Activated CD4-positive, alpha-beta T cell treated with anti-CD3 and anti-CD28 coated beads for 36 hours (primary cell): ENCODE results near the gene IFNW1. TPM values are rescaled to one million over a fixed set of nuclear protein-coding genes. Genes with fewer than 3 reads are reported as not detected.
A peak's percentile ranks its signal among the peaks of the same experiment; 100 is the strongest.
"Not testable (repeated sequence)": the region's sequence is repeated elsewhere in the genome, so short reads cannot be mapped to it uniquely, and the experiment has no call there.

Experiments used
- ATAC-seq: fragments of 200-7000 bp; cut with Tn5 transposase; one replicate; pipeline ENCODE4 v1.10.0; 2021; ENCODE audit warnings: mild to moderate bottlenecking, moderate library complexity
- CTCF ChIA-PET: fragments of 350-600 bp; sonication (Branson Sonifier 250); formaldehyde crosslinking; loops from one replicate; lab custom pipeline; 2021; ENCODE audit warnings: antibody characterized with exemption; lab: Charles Lee
- POLR2A ChIA-PET: fragments of 350-600 bp; sonication (Branson Sonifier 250); formaldehyde crosslinking; loops from one replicate; lab custom pipeline; 2021; ENCODE audit warnings: antibody characterized with exemption, inconsistent platforms; lab: Charles Lee
- DNase-seq: peaks from one replicate; pipeline ENCODE4 v3.0.0-alpha.2; 2020
- H3K27ac Mint-ChIP-seq: one replicate; pipeline ENCODE4 v1.8.0; 2021; ENCODE audit warnings: mixed read lengths
- H3K27me3 Mint-ChIP-seq: one replicate; pipeline ENCODE4 v1.8.0; 2021; ENCODE audit warnings: mixed read lengths
- H3K36me3 Mint-ChIP-seq: one replicate; pipeline ENCODE4 v1.8.0; 2021; ENCODE audit warnings: low read depth, mixed read lengths
- H3K4me1 Mint-ChIP-seq: one replicate; pipeline ENCODE4 v1.8.0; 2021; ENCODE audit warnings: mixed read lengths
- H3K4me3 Mint-ChIP-seq: one replicate; pipeline ENCODE4 v1.8.0; 2021; ENCODE audit warnings: mild to moderate bottlenecking, moderate library complexity, mixed read lengths
- H3K9me3 Mint-ChIP-seq: one replicate; pipeline ENCODE4 v1.8.0; 2021; ENCODE audit warnings: low read depth, mixed read lengths
- intact Hi-C, 2 experiments: fragments of 100-400 bp; cut with DNase I in 1 of 2; cut with micrococcal nuclease in 1 of 2; formaldehyde crosslinking; loops; one replicate each; pipeline versions ENCODE4 v1.14.2 to v1.15.1; 2022 to 2024; cut with DNase I, micrococcal nuclease
- total RNA-seq, 2 experiments: library from RNA; stranded (reverse); gene quantifications; one replicate each; pipeline ENCODE4 v1.2.3, GENCODE V29; 2021

IFNW1 gene
- total RNA-seq, 2 experiments from 2014 or later: not detected

- intact Hi-C loops: no loop called here
- Mint-ChIP-seq H3K4me3 (no peak overlapping the region), H3K9me3 (peaks cover 5% of the 10 kb centered on the region), H3K4me1 (peaks cover 4% of the 10 kb centered on the region), H3K36me3 (peaks cover 3% of the 10 kb centered on the region), H3K27me3 (peaks cover 7% of the 10 kb centered on the region), H3K27ac (no peak overlapping the region)
- DNase-seq: no peak
- peak; percentile 16 for ATAC-seq
- POLR2A ChIA-PET: no interaction called here
- CTCF ChIA-PET: interaction anchor here (1.0 kb wide), 1 partner anchor 29 kb away, joined by 3 read pairs; no protein-coding TSS in a partner anchor
Observed at GRCh38 chr9:21153336-21154017, 11.8 kb upstream of the IFNW1 start.

GRCh38 chr9:21144603-21145002 lies 3.0 kb upstream of the IFNW1 start:
- ChIA-PET CTCF (interaction anchor here (0.7 kb wide), 1 partner anchor 131 kb away, joined by 3 read pairs; no protein-coding TSS in a partner anchor), POLR2A (no interaction called here)
- Mint-ChIP-seq H3K36me3 (peaks cover 7% of the 10 kb centered on the region), H3K27ac (no peak overlapping the region), H3K9me3 (peaks cover 11% of the 10 kb centered on the region), H3K4me3 (no peak overlapping the region), H3K27me3 (no peaks in the 10 kb centered on the region), H3K4me1 (peaks cover 7% of the 10 kb centered on the region)
- intact Hi-C loops: no loop called here
- no peak for ATAC-seq
- DNase-seq: no peak

- no peak for DNase-seq
- Mint-ChIP-seq H3K27me3 (no peaks in the 10 kb centered on the region), H3K27ac (no peak overlapping the region), H3K4me3 (no peak overlapping the region), H3K9me3 (no peaks in the 10 kb centered on the region), H3K36me3 (no peaks in the 10 kb centered on the region), H3K4me1 (no peaks in the 10 kb centered on the region)
- CTCF ChIA-PET: no interaction called here
- POLR2A ChIA-PET: no interaction called here
- ATAC-seq: no peak
- intact Hi-C loops: no loop called here
Observed at GRCh38 chr9:21137020-21137419, 4.6 kb downstream of the IFNW1 start.

DNA sequence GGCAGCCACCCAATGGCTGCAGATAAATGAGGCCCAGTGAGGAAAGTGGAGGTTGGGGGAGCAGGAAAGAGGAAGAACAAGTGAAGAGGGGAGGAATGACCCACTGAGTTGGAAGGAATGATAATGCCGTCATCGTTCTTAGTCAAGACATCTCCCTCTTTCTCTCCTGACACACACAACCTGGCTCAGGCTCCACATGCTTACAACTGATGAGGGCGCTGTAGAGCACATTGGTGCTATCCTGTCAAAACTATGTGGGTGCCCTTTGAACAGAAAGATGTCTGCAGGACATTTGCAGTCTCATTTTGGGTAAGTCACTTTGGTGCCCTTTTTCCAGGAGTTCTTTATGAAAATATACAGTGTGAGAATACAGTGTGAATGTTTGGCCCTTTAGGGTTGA lies 5.9 kb downstream of the IFNW1 start:
- ATAC-seq: no peak
- CTCF ChIA-PET: interaction anchor here (0.6 to 1.2 kb wide), 3 partner anchors 11 to 151 kb away, joined by 3 to 4 read pairs (median 3); no protein-coding TSS in a partner anchor
- H3K27me3 Mint-ChIP-seq: no peaks in the 10 kb centered on the region
- H3K36me3 Mint-ChIP-seq: no peaks in the 10 kb centered on the region
- POLR2A ChIA-PET: no interaction called here
- H3K9me3 Mint-ChIP-seq: no peaks in the 10 kb centered on the region
- no peak overlapping the region for H3K4me3 Mint-ChIP-seq
- no peak for DNase-seq
- H3K27ac Mint-ChIP-seq: no peak overlapping the region
- no peaks in the 10 kb centered on the region for H3K4me1 Mint-ChIP-seq
- intact Hi-C loops: no loop called here

GRCh38 chr9:21128186-21128585 lies 13.4 kb downstream of the IFNW1 start:
- intact Hi-C loops, H3K9me3 Mint-ChIP-seq, CTCF ChIA-PET, H3K4me3 Mint-ChIP-seq, DNase-seq, H3K36me3 Mint-ChIP-seq, H3K27ac Mint-ChIP-seq, H3K27me3 Mint-ChIP-seq, POLR2A ChIA-PET, H3K4me1 Mint-ChIP-seq, ATAC-seq: not testable (repeated sequence)

- Mint-ChIP-seq H3K27ac (no peak overlapping the region), H3K27me3 (peaks cover 8% of the 10 kb centered on the region), H3K36me3 (no peaks in the 10 kb centered on the region), H3K9me3 (no peaks in the 10 kb centered on the region), H3K4me3 (no peak overlapping the region), H3K4me1 (peaks cover 3% of the 10 kb centered on the region)
- DNase-seq (peak; percentile 40), ATAC-seq (peak; percentile 80)
- CTCF ChIA-PET: interaction anchor here (0.6 to 1.6 kb wide), 2 partner anchors 11 to 47 kb away, joined by 3 to 8 read pairs; no protein-coding TSS in a partner anchor
- intact Hi-C loops: no loop called here
- POLR2A ChIA-PET: no interaction called here
Observed at GRCh38 chr9:21121595-21122251, 19.9 kb downstream of the IFNW1 start.

DNA sequence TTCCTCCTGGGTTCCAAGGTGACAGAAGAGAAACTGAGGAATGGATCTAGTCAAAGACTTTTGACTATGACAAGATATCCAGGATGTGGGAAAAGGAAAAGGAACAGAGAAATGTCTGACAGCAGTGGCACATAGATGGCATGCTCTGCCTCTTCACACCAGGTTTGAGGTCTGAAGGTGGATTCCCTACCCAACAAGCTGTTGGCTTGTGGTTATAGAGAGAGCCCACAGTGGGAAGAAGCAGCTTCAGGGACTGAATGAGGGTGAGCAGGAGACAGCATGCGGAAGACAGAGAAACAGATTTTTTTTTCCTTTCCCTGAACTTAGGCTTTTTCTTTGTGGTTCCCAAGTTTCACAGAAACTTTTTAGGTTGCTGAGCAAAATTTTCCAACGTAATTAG lies 20.6 kb downstream of the IFNW1 start:
- H3K4me3 Mint-ChIP-seq: no peak overlapping the region
- no peaks in the 10 kb centered on the region for H3K9me3 Mint-ChIP-seq
- DNase-seq: peak; percentile 23
- H3K27ac Mint-ChIP-seq: no peak overlapping the region
- peaks cover 3% of the 10 kb centered on the region for H3K4me1 Mint-ChIP-seq
- POLR2A ChIA-PET: no interaction called here
- peaks cover 9% of the 10 kb centered on the region for H3K27me3 Mint-ChIP-seq
- H3K36me3 Mint-ChIP-seq: no peaks in the 10 kb centered on the region
- intact Hi-C loops: no loop called here
- CTCF ChIA-PET: interaction anchor here (0.6 to 1.6 kb wide), 2 partner anchors 10 to 47 kb away, joined by 3 to 8 read pairs; no protein-coding TSS in a partner anchor
- ATAC-seq: peak; percentile 53

DNA sequence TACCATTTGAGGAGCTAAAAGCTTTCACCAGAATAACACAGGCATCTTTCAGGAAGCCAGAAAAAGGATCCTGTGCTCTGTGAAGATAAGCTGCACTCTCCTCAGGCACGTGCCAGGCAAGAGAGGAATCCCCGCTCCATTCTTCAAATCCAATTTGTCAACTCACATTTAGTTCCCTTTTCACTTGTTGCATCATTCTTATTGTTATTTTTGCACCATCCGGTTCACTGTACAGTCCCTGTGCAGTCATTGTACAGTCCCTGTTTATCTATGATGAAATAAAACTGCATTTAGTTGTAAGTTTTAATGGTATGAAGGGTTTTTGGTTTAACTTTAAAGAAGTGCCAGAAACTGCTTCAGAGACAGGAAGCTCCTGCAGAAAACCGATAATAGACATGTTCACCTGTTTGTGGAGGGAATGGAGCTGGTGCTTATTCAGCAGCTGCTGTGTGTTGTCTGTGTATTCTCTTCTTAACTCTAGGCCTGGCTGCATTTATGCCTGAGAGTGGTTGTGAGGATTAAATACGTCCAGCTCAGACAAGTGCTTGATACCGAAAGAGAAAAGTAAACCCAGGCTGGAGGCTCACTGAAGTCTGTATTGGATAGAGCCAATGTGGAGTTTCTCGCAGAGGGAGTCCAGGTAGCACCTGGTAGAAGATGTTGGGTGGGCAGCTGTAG lies 22.4 kb downstream of the IFNW1 start:
- intact Hi-C loops: no loop called here
- Mint-ChIP-seq H3K36me3 (no peaks in the 10 kb centered on the region), H3K4me1 (peaks cover 3% of the 10 kb centered on the region), H3K4me3 (no peak overlapping the region), H3K27ac (no peak overlapping the region), H3K9me3 (no peaks in the 10 kb centered on the region), H3K27me3 (peaks cover 6% of the 10 kb centered on the region)
- POLR2A ChIA-PET: no interaction called here
- DNase-seq (no peak), ATAC-seq (peak; percentile 36)
- CTCF ChIA-PET: interaction anchor here (0.7 to 1.2 kb wide), 4 partner anchors 8 to 496 kb away, joined by 3 to 6 read pairs (median 3); no protein-coding TSS in a partner anchor

DNA sequence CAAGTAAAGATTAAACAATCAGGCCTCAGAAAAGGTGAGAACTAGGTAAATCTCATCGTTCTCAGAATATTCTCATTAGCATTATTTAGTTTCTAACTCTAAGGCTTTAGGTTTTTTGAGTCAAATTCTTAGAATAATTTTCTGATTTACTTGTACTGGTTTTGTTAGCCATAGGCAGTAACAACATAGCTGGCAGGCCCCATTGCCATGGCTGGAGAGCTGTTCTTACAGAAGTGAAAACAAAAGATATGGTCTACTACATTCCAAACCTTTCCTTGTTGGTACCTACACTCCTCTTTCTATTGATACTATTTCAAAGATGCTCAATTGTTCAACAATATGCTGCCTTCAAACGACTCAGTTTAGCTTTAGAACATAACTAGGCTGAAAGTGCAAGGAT lies 27.3 kb downstream of the IFNW1 start:
- CTCF ChIA-PET: no interaction called here
- DNase-seq (no peak), ATAC-seq (no peak)
- H3K4me3 Mint-ChIP-seq: no peak overlapping the region
- no peaks in the 10 kb centered on the region for H3K4me1 Mint-ChIP-seq
- POLR2A ChIA-PET: no interaction called here
- no peak overlapping the region for H3K27ac Mint-ChIP-seq
- H3K36me3 Mint-ChIP-seq: no peaks in the 10 kb centered on the region
- no peaks in the 10 kb centered on the region for H3K9me3 Mint-ChIP-seq
- intact Hi-C loops: no loop called here
- peaks cover 6% of the 10 kb centered on the region for H3K27me3 Mint-ChIP-seq

- Mint-ChIP-seq H3K4me1 (no peaks in the 10 kb centered on the region), H3K27me3 (no peaks in the 10 kb centered on the region)
- ATAC-seq: peak; percentile 75
Observed at GRCh38 chr9:21110708-21111576, 30.7 kb downstream of the IFNW1 start.

More at GRCh38 chr9:21110708-21111576, 30.7 kb downstream of the IFNW1 start:
- CTCF ChIA-PET: interaction anchor here (0.5 to 4.7 kb wide), 39 partner anchors 9 to 752 kb away, joined by 3 to 53 read pairs (median 3); partner anchors contain the start of genes IFNB1 and MLLT3
- no peak overlapping the region for H3K27ac Mint-ChIP-seq
- no peak overlapping the region for H3K4me3 Mint-ChIP-seq
- H3K9me3 Mint-ChIP-seq: no peaks in the 10 kb centered on the region
- no peak for DNase-seq
- H3K36me3 Mint-ChIP-seq: no peaks in the 10 kb centered on the region
- intact Hi-C loops: loop anchor here (1.0 to 2.0 kb wide), 8 partner anchors 33 to 1185 kb away; no protein-coding TSS in a partner anchor
- POLR2A ChIA-PET: no interaction called here
